Hepatocyte (in vitro differentiated cells): Measurements from ENCODE around the gene FOXC2.
A peak's percentile ranks its signal among the peaks of the same experiment; 100 is the strongest.

ENCODE experiments used
- CTCF ChIP-seq: fragments of 200-600 bp; sonication (generic); IDR thresholded peaks from 2 replicates; pipeline ENCODE4 v1.5.1; 2016; ENCODE audit warnings: antibody characterized with exemption, mild to moderate bottlenecking; ENCODE audit not compliant: poor library complexity
- EZH2 ChIP-seq: fragments of 200-600 bp; sonication (generic); IDR thresholded peaks from 2 replicates; pipeline ENCODE4 v1.6.1; 2016; ENCODE audit warnings: antibody characterized with exemption, mild to moderate bottlenecking, borderline replicate concordance
- EZH2phosphoT487 ChIP-seq: fragments of 200-600 bp; sonication (generic); IDR thresholded peaks from one replicate; pipeline ENCODE4 v1.6.1; 2018; ENCODE audit warnings: antibody characterized with exemption, mild to moderate bottlenecking, low read depth, moderate library complexity; ENCODE audit not compliant: unreplicated experiment, severe bottlenecking

- TF ChIP-seq CTCF = no peak
- peak; percentile 46 for TF ChIP-seq EZH2
- no peak for TF ChIP-seq EZH2phosphoT487
Measured at GRCh38 chr16:86576591-86577313, 10.1 kb downstream of the FOXC2 start.
